Gastrocnemius medialis (tissue), 4 donors: ENCODE measurements around the gene TBL3.

Experiments used
- POLR2A ChIP-seq, 2 donors: fragments of 450-650 bp; IDR thresholded peaks; one replicate each; pipeline ENCODE4 v1.6.1; 2017; ENCODE audit warnings: antibody characterized with exemption in 2 of 2, mild to moderate bottlenecking in 2 of 2, moderate library complexity in 2 of 2
- TF ChIP-seq, protein P1 (sequence below), 5 experiments: fragments of 450-650 bp in 3 of 5; fragments of 200-600 bp in 2 of 5; sonication (generic) in 2 of 5; IDR thresholded peaks in 4 of 5; conservative IDR thresholded peaks in 1 of 5; 1 replicate in 4 of 5; 2 replicates in 1 of 5; pipeline ENCODE4 v1.5.1; 2016 to 2019; ENCODE audit warnings: antibody characterized with exemption in 5 of 5, mild to moderate bottlenecking in 3 of 5, moderate library complexity in 3 of 5

GRCh38 chr16:1923299-1924034 is 48.4 kb upstream of the TBL3 start:
- TF ChIP-seq, protein P1, sequence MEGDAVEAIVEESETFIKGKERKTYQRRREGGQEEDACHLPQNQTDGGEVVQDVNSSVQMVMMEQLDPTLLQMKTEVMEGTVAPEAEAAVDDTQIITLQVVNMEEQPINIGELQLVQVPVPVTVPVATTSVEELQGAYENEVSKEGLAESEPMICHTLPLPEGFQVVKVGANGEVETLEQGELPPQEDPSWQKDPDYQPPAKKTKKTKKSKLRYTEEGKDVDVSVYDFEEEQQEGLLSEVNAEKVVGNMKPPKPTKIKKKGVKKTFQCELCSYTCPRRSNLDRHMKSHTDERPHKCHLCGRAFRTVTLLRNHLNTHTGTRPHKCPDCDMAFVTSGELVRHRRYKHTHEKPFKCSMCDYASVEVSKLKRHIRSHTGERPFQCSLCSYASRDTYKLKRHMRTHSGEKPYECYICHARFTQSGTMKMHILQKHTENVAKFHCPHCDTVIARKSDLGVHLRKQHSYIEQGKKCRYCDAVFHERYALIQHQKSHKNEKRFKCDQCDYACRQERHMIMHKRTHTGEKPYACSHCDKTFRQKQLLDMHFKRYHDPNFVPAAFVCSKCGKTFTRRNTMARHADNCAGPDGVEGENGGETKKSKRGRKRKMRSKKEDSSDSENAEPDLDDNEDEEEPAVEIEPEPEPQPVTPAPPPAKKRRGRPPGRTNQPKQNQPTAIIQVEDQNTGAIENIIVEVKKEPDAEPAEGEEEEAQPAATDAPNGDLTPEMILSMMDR (IDR thresholded peaks at IDR 0.05 in 4 of 5, conservative IDR thresholded peaks at IDR 0.05 in 1 of 5): peak in 2 of 5 experiments; percentile 22 to 36
- no peak for TF ChIP-seq POLR2A (IDR thresholded peaks at IDR 0.05)
